ENCODE results near the gene NOX3. TPM values are rescaled to one million over a fixed set of nuclear protein-coding genes. Genes with fewer than 3 reads are reported as not detected.
"Not testable (repeated sequence)": the region's sequence is repeated elsewhere in the genome, so short reads cannot be mapped to it uniquely, and the experiment has no call there.

Gene NOX3
- total and polyA plus RNA-seq, 2 experiments from 2014 or later: not detected

GRCh38 chr6:155491421-155491820 is 35.8 kb upstream of the NOX3 start:
- H3K4me3 ChIP-seq: no peak overlapping the region
- H3K27ac ChIP-seq: no peak overlapping the region
- no peaks in the 10 kb centered on the region for H3K9me3 ChIP-seq (ENCODE audit: low read depth)
- no peak overlapping the region for H2AFZ ChIP-seq
- H3K27me3 ChIP-seq: no peaks in the 10 kb centered on the region
- H4K20me1 ChIP-seq (ENCODE audit: insufficient read depth, poor library complexity, severe bottlenecking): no peaks in the 10 kb centered on the region
- H3K79me2 ChIP-seq: no peaks in the 10 kb centered on the region
- no peak overlapping the region for H3K4me2 ChIP-seq
- no peaks in the 10 kb centered on the region for H3K9me2 ChIP-seq (replicated peaks; ENCODE audit: insufficient read depth)
- WGBS (ENCODE audit: low lambda C conversion rate, missing lambda C conversion rate): 73% methylated on average over 1 of the region's 1 CpG
- DNase-seq (ENCODE audit: low spot score): no peak
- H3K36me3 ChIP-seq (replicated peaks; ENCODE audit: insufficient read depth, low read depth): no peaks in the 10 kb centered on the region
- TF ChIP-seq EZH2 (IDR thresholded peaks at IDR 0.05; ENCODE audit: borderline replicate concordance) (no peak), CTCF (IDR thresholded peaks at IDR 0.05; ENCODE audit: poor library complexity) (no peak), EZH2phosphoT487 (IDR thresholded peaks at IDR 0.05; ENCODE audit: low read depth, severe bottlenecking, unreplicated experiment) (no peak)
- H3K4me1 ChIP-seq (ENCODE audit: insufficient read depth): peaks cover 24% of the 10 kb centered on the region

- H3K9me3 ChIP-seq (ENCODE audit: low read depth); H4K20me1 ChIP-seq (ENCODE audit: insufficient read depth, poor library complexity, severe bottlenecking); H3K36me3 ChIP-seq (replicated peaks; ENCODE audit: insufficient read depth, low read depth); H3K4me2 ChIP-seq; H3K9me2 ChIP-seq (replicated peaks; ENCODE audit: insufficient read depth); DNase-seq (ENCODE audit: low spot score); H2AFZ ChIP-seq; H3K79me2 ChIP-seq; H3K27ac ChIP-seq; H3K4me3 ChIP-seq; H3K27me3 ChIP-seq: not testable (repeated sequence)
- WGBS (ENCODE audit: low lambda C conversion rate, missing lambda C conversion rate): 88% methylated on average over 6 of the region's 6 CpGs
- peaks cover 18% of the 10 kb centered on the region for H3K4me1 ChIP-seq (ENCODE audit: insufficient read depth)
Observed at GRCh38 chr6:155488197-155488596, 32.6 kb upstream of the NOX3 start.

- Histone ChIP-seq H3K9me3 (ENCODE audit: low read depth) (no peaks in the 10 kb centered on the region), H3K27ac (peak overlapping the region; percentile 16), H3K79me2 (no peaks in the 10 kb centered on the region), H4K20me1 (ENCODE audit: insufficient read depth, poor library complexity, severe bottlenecking) (no peaks in the 10 kb centered on the region), H3K36me3 (replicated peaks; ENCODE audit: insufficient read depth, low read depth) (no peaks in the 10 kb centered on the region), H2AFZ (no peak overlapping the region), H3K4me2 (peak overlapping the region; percentile 25), H3K4me3 (no peak overlapping the region), H3K9me2 (replicated peaks; ENCODE audit: insufficient read depth) (no peaks in the 10 kb centered on the region), H3K4me1 (ENCODE audit: insufficient read depth) (peaks cover 16% of the 10 kb centered on the region), H3K27me3 (no peaks in the 10 kb centered on the region)
- TF ChIP-seq CTCF (IDR thresholded peaks at IDR 0.05; ENCODE audit: poor library complexity): no peak
- no peak for TF ChIP-seq EZH2phosphoT487 (IDR thresholded peaks at IDR 0.05; ENCODE audit: low read depth, severe bottlenecking, unreplicated experiment)
- no peak for TF ChIP-seq EZH2 (IDR thresholded peaks at IDR 0.05; ENCODE audit: borderline replicate concordance)
- WGBS (ENCODE audit: low lambda C conversion rate, missing lambda C conversion rate): 74% methylated on average over 5 of the region's 5 CpGs
- DNase-seq (ENCODE audit: low spot score): no peak
Observed at GRCh38 chr6:155487371-155488130, 31.9 kb upstream of the NOX3 start.

GRCh38 chr6:155486721-155487294 is 31.2 kb upstream of the NOX3 start:
- no peaks in the 10 kb centered on the region for H3K79me2 ChIP-seq
- H3K4me3 ChIP-seq: no peak overlapping the region
- H3K27ac ChIP-seq: no peak overlapping the region
- H3K27me3 ChIP-seq: no peaks in the 10 kb centered on the region
- WGBS (ENCODE audit: low lambda C conversion rate, missing lambda C conversion rate): 64% methylated on average over 5 of the region's 5 CpGs
- no peak overlapping the region for H2AFZ ChIP-seq
- H3K9me2 ChIP-seq (replicated peaks; ENCODE audit: insufficient read depth): no peaks in the 10 kb centered on the region
- no peak for TF ChIP-seq EZH2phosphoT487 (IDR thresholded peaks at IDR 0.05; ENCODE audit: low read depth, severe bottlenecking, unreplicated experiment)
- TF ChIP-seq CTCF (IDR thresholded peaks at IDR 0.05; ENCODE audit: poor library complexity): no peak
- H3K4me1 ChIP-seq (ENCODE audit: insufficient read depth): peaks cover 16% of the 10 kb centered on the region
- peak; percentile 21 for DNase-seq (ENCODE audit: low spot score)
- H3K9me3 ChIP-seq (ENCODE audit: low read depth): no peaks in the 10 kb centered on the region
- peak overlapping the region; percentile 25 for H3K4me2 ChIP-seq
- H4K20me1 ChIP-seq (ENCODE audit: insufficient read depth, poor library complexity, severe bottlenecking): no peaks in the 10 kb centered on the region
- H3K36me3 ChIP-seq (replicated peaks; ENCODE audit: insufficient read depth, low read depth): no peaks in the 10 kb centered on the region
